Transverse colon (tissue), 4 donors: ENCODE data around the gene MTFP1.

Source experiments
- CTCF ChIP-seq, 5 experiments: fragments of 200-600 bp in 3 of 5; fragments of 450-650 bp in 2 of 5; sonication (generic) in 3 of 5; IDR thresholded peaks; 1 replicate in 2 of 5; 2 replicates in 3 of 5; pipeline ENCODE4 v1.5.1; 2016 to 2017; ENCODE audit warnings: antibody characterized with exemption in 5 of 5, inconsistent platforms in 3 of 5, mild to moderate bottlenecking in 2 of 5, moderate library complexity in 1 of 5
- EP300 ChIP-seq: sonication (generic); formaldehyde crosslinking; IDR thresholded peaks from one replicate; pipeline ENCODE4 v1.6.1; 2017; ENCODE audit warnings: antibody characterized with exemption, low read depth
- POLR2A ChIP-seq: fragments of 450-650 bp; IDR thresholded peaks from one replicate; pipeline ENCODE4 v1.6.1; 2016; ENCODE audit warnings: antibody characterized with exemption, mild to moderate bottlenecking, moderate library complexity
- POLR2AphosphoS5 ChIP-seq, 3 donors: sonication (generic); formaldehyde crosslinking; IDR thresholded peaks; one replicate each; pipeline ENCODE4 v1.6.1; 2016; ENCODE audit warnings: antibody characterized with exemption in 3 of 3

- TF ChIP-seq CTCF (IDR thresholded peaks at IDR 0.05) (no peak), POLR2A (no peak), POLR2AphosphoS5 (IDR thresholded peaks at IDR 0.05) (no peak), EP300 (no peak)
These were observed 25.9 kb upstream of the MTFP1 start for GRCh38 chr22:30399718-30400117.
